Fibroblast of gingiva (primary cell): ENCODE data around the gene CCDC40.

ENCODE experiments used
- DNase-seq: peaks from one replicate; pipeline ENCODE4 v3.0.0-alpha.2; 2011; ENCODE audit warnings: low read depth

Gene CCDC40

GRCh38 chr17:80142929-80143328, 106.5 kb downstream of the CCDC40 start:
- DNase-seq = no peak

- no peak for DNase-seq
These were observed 108.9 kb downstream of the CCDC40 start for GRCh38 chr17:80145076-80146075.

GRCh38 chr17:80146121-80147034, 109.9 kb downstream of the CCDC40 start:
- DNase-seq = no peak

GRCh38 chr17:80147035-80147822, 110.8 kb downstream of the CCDC40 start, which contains the start of gene EIF4A3:
Gene EIF4A3, minus strand, starts transcription at chr17:80147128. Its CDS starts 167 bp downstream, at chr17:80146961.
- DNase-seq = peak; percentile 99
